Measurements from ENCODE around the gene LRCH3.

GRCh38 chr3:197746209-197746608, 44.8 kb upstream of the LRCH3 start:
- TF ChIP-seq, protein P1, sequence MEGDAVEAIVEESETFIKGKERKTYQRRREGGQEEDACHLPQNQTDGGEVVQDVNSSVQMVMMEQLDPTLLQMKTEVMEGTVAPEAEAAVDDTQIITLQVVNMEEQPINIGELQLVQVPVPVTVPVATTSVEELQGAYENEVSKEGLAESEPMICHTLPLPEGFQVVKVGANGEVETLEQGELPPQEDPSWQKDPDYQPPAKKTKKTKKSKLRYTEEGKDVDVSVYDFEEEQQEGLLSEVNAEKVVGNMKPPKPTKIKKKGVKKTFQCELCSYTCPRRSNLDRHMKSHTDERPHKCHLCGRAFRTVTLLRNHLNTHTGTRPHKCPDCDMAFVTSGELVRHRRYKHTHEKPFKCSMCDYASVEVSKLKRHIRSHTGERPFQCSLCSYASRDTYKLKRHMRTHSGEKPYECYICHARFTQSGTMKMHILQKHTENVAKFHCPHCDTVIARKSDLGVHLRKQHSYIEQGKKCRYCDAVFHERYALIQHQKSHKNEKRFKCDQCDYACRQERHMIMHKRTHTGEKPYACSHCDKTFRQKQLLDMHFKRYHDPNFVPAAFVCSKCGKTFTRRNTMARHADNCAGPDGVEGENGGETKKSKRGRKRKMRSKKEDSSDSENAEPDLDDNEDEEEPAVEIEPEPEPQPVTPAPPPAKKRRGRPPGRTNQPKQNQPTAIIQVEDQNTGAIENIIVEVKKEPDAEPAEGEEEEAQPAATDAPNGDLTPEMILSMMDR (IDR thresholded peaks at IDR 0.05; ENCODE audit: borderline replicate concordance, extremely low read depth, low read length, poor library complexity, severe bottlenecking) = no peak
- no peak for TF ChIP-seq EZH2 (IDR thresholded peaks at IDR 0.05; ENCODE audit: borderline replicate concordance, low read depth, low read length, severe bottlenecking)
